HG03064 (cell line): Measurements from ENCODE around the gene MTRFR.
"Not testable (repeated sequence)": the region's sequence is repeated elsewhere in the genome, so short reads cannot be mapped to it uniquely, and the experiment has no call there.

Experiments
- ATAC-seq: cut with Tn5 transposase; IDR thresholded peaks from one replicate; pipeline ENCODE4 v1.9.1; 2021; ENCODE audit warnings: low read depth; ENCODE audit not compliant: unreplicated experiment

Gene MTRFR

GRCh38 chr12:123248996-123249741 is 15.9 kb downstream of the MTRFR start:
- ATAC-seq, result not testable (repeated sequence)

GRCh38 chr12:123250471-123251383 is 17.5 kb downstream of the MTRFR start:
- no peak for ATAC-seq

GRCh38 chr12:123251403-123252076 is 18.3 kb downstream of the MTRFR start:
- no peak for ATAC-seq

GRCh38 chr12:123252365-123252764 is 19.1 kb downstream of the MTRFR start:
- not testable (repeated sequence) for ATAC-seq

GRCh38 chr12:123253641-123254459 is 20.6 kb downstream of the MTRFR start:
- no peak for ATAC-seq

GRCh38 chr12:123254853-123255446 is 21.7 kb downstream of the MTRFR start:
- ATAC-seq, result no peak

GRCh38 chr12:123258593-123258992 is 25.4 kb downstream of the MTRFR start:
- ATAC-seq, result no peak

- no peak for ATAC-seq
These were observed 26.8 kb downstream of the MTRFR start for GRCh38 chr12:123260081-123260480.

- no peak for ATAC-seq
These were observed 28.0 kb downstream of the MTRFR start for GRCh38 chr12:123261196-123261595.

- no peak for ATAC-seq
These were observed 30.1 kb downstream of the MTRFR start for GRCh38 chr12:123263196-123263817.

- no peak for ATAC-seq
These were observed 31.4 kb downstream of the MTRFR start for GRCh38 chr12:123264642-123265041.

- no peak for ATAC-seq
These were observed 32.8 kb downstream of the MTRFR start for GRCh38 chr12:123265851-123266678.

GRCh38 chr12:123266679-123267277 is 33.5 kb downstream of the MTRFR start:
- no peak for ATAC-seq

GRCh38 chr12:123267335-123267920 is 34.2 kb downstream of the MTRFR start:
- ATAC-seq, result no peak

GRCh38 chr12:123267991-123268843 is 35.0 kb downstream of the MTRFR start:
- ATAC-seq, result no peak

GRCh38 chr12:123268850-123269249 is 35.6 kb downstream of the MTRFR start:
- ATAC-seq, result no peak

GRCh38 chr12:123269395-123269892 is 36.2 kb downstream of the MTRFR start:
- no peak for ATAC-seq
